ENCODE measurements around the gene NPDC1.

Gene NPDC1

GRCh38 chr9:137050570-137050969 is 4.6 kb upstream of the NPDC1 start:
- no peak for DNase-seq (ENCODE audit: extremely low read depth, insufficient read length)
- H3K27me3 ChIP-seq (replicated peaks; ENCODE audit: control insufficient read depth, insufficient read depth, low read length): peaks cover 3% of the 10 kb centered on the region

DNA sequence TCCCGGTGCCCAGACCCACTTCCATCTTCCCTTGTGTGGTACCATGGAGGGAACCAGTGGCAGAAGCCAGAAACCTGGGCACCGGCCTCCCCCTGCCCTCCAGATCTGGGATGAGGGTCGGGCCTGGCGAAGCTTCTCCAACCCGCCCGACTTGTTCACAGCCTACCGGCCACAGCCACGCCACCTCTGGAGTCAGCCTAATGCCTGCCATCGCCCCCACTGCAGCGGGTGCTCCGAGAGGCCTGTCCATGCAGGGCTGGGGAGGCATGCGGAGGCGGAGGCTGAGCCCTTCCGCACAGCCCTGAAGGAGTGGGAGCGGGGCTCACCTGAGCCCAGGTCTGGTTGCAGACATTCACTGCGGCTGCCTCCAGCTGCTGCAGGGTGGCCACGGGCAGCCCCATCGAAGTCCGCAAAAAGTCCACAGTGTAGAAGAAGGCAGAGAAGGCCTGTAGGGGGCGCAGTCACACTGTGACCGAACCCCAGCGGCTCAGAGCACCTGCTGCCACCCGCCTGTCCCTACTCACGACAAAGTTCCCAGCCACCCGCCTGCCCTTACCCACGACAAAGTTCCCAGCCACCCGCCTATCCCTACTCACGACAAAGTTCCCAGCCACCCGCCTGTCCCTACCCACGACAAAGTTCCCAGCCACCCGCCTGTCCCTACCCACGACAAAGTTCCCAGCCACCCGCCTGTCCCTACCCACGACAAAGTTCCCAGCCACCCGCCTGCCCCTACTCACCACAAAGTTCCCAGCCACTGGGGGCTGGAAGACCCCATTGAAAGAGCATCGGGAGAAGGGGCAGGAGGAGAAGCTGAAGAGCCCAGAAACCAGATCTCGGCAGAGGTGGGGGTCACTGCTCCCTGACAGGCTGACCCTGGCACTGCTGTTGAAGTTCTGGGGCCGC is 3.8 kb upstream of the NPDC1 start:
- Histone ChIP-seq H3K36me3 (ENCODE audit: control insufficient read depth, insufficient read depth, low read length) (no peaks in the 10 kb centered on the region), H3K4me3 (replicated peaks; ENCODE audit: low read depth, low read length) (no peak overlapping the region), H3K27me3 (replicated peaks; ENCODE audit: control insufficient read depth, insufficient read depth, low read length) (peaks cover 3% of the 10 kb centered on the region)
- TF ChIP-seq, protein P1, sequence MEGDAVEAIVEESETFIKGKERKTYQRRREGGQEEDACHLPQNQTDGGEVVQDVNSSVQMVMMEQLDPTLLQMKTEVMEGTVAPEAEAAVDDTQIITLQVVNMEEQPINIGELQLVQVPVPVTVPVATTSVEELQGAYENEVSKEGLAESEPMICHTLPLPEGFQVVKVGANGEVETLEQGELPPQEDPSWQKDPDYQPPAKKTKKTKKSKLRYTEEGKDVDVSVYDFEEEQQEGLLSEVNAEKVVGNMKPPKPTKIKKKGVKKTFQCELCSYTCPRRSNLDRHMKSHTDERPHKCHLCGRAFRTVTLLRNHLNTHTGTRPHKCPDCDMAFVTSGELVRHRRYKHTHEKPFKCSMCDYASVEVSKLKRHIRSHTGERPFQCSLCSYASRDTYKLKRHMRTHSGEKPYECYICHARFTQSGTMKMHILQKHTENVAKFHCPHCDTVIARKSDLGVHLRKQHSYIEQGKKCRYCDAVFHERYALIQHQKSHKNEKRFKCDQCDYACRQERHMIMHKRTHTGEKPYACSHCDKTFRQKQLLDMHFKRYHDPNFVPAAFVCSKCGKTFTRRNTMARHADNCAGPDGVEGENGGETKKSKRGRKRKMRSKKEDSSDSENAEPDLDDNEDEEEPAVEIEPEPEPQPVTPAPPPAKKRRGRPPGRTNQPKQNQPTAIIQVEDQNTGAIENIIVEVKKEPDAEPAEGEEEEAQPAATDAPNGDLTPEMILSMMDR (IDR thresholded peaks at IDR 0.05; ENCODE audit: insufficient read depth, low read length, poor library complexity, severe bottlenecking): peak; percentile 72
- DNase-seq (ENCODE audit: extremely low read depth, insufficient read length): no peak

More at GRCh38 chr9:137050570-137050969, 4.6 kb upstream of the NPDC1 start:
- H3K36me3 ChIP-seq (ENCODE audit: control insufficient read depth, insufficient read depth, low read length): no peaks in the 10 kb centered on the region
- TF ChIP-seq, protein P1 (IDR thresholded peaks at IDR 0.05; ENCODE audit: insufficient read depth, low read length, poor library complexity, severe bottlenecking): no peak
- H3K4me3 ChIP-seq (replicated peaks; ENCODE audit: low read depth, low read length): no peak overlapping the region

GRCh38 chr9:137048655-137049543 is 2.9 kb upstream of the NPDC1 start:
- DNase-seq (ENCODE audit: extremely low read depth, insufficient read length): no peak
- Histone ChIP-seq H3K27me3 (replicated peaks; ENCODE audit: control insufficient read depth, insufficient read depth, low read length) (peaks cover 3% of the 10 kb centered on the region), H3K36me3 (ENCODE audit: control insufficient read depth, insufficient read depth, low read length) (no peaks in the 10 kb centered on the region), H3K4me3 (replicated peaks; ENCODE audit: low read depth, low read length) (no peak overlapping the region)
- TF ChIP-seq, protein P1 (IDR thresholded peaks at IDR 0.05; ENCODE audit: insufficient read depth, low read length, poor library complexity, severe bottlenecking): no peak

GRCh38 chr9:137045294-137046087 is 486 bp downstream of the NPDC1 start:
- DNase-seq (ENCODE audit: extremely low read depth, insufficient read length): no peak
- peak overlapping the region; percentile 22; the same call in 1 of the 2 replicates for H3K4me3 ChIP-seq (replicated peaks; ENCODE audit: low read depth, low read length)
- TF ChIP-seq, protein P1 (IDR thresholded peaks at IDR 0.05; ENCODE audit: insufficient read depth, low read length, poor library complexity, severe bottlenecking): no peak
- H3K36me3 ChIP-seq (ENCODE audit: control insufficient read depth, insufficient read depth, low read length): no peaks in the 10 kb centered on the region
- no peaks in the 10 kb centered on the region; the same call in 1 of the 2 replicates for H3K27me3 ChIP-seq (replicated peaks; ENCODE audit: control insufficient read depth, insufficient read depth, low read length)

GRCh38 chr9:137044502-137045177 is 1.3 kb downstream of the NPDC1 start:
- DNase-seq (ENCODE audit: extremely low read depth, insufficient read length): no peak
- H3K36me3 ChIP-seq (ENCODE audit: control insufficient read depth, insufficient read depth, low read length): no peaks in the 10 kb centered on the region
- no peak overlapping the region for H3K4me3 ChIP-seq (replicated peaks; ENCODE audit: low read depth, low read length)
- TF ChIP-seq, protein P1 (IDR thresholded peaks at IDR 0.05; ENCODE audit: insufficient read depth, low read length, poor library complexity, severe bottlenecking): no peak
- H3K27me3 ChIP-seq (replicated peaks; ENCODE audit: control insufficient read depth, insufficient read depth, low read length): no peaks in the 10 kb centered on the region; the same call in 1 of the 2 replicates
